AG09309 (cell line): Measurements from ENCODE around the gene CCM2L.

Source experiments
- DNase-seq: peaks from one replicate; pipeline ENCODE4 v3.0.0-alpha.2; 2010; ENCODE audit warnings: low read depth
- H3K4me3 ChIP-seq: 2 replicates; pipeline ENCODE4 v1.5.1; 2011; ENCODE audit warnings: mild to moderate bottlenecking, low read depth, low read length, moderate library complexity; ENCODE audit not compliant: control insufficient read depth
- TF ChIP-seq, protein P1 (sequence below): IDR thresholded peaks from 2 replicates; pipeline ENCODE4 v1.5.1; 2011; ENCODE audit warnings: mild to moderate bottlenecking, low read depth, low read length, inconsistent platforms; ENCODE audit not compliant: insufficient read depth, control insufficient read depth; ENCODE audit errors: missing control alignments

CCM2L gene

DNA sequence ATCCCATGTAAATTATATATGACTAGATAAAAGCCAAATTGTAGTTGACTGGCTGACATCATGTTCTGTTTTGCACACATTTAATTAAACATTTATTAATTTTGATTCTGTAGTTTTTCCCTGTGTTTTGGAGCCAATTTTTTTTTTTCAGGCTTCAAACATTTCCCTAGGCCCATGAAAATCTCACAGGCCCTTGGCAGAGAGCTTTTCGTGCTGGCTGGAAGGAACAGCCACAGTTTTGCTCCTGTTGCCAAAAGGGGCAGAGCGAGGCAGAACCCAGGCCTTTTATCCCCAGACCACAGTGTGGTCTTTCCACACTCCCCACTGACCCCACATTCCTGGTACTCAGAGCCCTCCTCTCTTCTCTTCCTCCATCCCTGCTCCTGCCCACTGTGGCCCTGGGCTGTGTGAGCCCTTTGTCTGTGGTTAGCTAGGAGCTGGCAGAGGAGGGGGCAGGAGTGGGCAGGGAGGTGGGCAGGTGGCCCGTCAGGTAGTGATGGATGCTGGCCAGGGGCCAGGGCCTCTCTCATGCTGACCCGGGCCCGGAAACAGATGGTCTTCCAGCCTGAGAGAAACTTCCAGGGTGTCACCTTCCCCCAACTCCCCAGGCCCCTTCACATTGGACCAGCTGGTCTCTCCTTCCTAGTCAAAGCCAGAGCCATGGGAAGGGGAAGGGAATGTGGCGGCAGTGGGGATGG lies 19.4 kb upstream of the CCM2L start:
- TF ChIP-seq, protein P1, sequence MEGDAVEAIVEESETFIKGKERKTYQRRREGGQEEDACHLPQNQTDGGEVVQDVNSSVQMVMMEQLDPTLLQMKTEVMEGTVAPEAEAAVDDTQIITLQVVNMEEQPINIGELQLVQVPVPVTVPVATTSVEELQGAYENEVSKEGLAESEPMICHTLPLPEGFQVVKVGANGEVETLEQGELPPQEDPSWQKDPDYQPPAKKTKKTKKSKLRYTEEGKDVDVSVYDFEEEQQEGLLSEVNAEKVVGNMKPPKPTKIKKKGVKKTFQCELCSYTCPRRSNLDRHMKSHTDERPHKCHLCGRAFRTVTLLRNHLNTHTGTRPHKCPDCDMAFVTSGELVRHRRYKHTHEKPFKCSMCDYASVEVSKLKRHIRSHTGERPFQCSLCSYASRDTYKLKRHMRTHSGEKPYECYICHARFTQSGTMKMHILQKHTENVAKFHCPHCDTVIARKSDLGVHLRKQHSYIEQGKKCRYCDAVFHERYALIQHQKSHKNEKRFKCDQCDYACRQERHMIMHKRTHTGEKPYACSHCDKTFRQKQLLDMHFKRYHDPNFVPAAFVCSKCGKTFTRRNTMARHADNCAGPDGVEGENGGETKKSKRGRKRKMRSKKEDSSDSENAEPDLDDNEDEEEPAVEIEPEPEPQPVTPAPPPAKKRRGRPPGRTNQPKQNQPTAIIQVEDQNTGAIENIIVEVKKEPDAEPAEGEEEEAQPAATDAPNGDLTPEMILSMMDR: no peak
- no peak for DNase-seq
- no peak overlapping the region for H3K4me3 ChIP-seq

DNA sequence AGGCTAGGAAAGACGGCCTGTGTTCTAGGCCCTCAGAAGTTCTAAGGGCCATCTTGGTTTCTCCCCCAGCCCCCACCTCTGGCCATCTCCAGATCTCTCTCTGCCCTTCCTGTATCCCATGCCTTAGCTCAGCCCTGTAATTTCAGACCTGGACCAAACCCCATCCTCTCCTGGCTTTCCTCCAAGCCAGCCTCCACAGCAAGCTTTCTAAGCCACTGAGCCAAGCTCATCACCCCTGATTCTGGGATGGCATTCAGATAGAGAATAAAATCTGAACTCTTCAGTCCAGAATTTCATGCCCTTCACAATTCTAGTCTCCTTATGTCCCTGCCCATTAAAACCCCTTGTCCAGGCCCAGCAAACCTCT lies 18.9 kb upstream of the CCM2L start:
- H3K4me3 ChIP-seq: no peak overlapping the region
- TF ChIP-seq, protein P1: no peak
- no peak for DNase-seq

DNA sequence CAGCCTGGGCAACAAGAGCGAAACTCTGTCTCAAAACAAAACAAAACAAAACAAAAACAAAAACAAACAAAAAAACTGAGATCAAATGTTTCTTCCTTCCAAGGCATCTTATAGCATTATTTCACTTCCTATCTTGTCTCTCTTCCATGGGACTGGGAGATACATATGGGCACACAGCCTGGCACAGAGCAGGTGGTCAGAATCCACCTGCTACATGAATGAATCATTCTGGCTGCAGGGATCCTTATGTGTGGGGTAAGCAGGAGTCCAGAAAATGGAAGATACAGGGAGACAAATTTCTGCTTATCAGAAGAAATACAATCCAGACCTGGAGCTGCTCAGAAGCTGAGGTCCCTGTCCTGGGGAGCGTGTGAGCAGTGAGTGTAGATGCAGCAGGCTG lies 18.2 kb upstream of the CCM2L start:
- TF ChIP-seq, protein P1: no peak
- no peak for DNase-seq

DNA sequence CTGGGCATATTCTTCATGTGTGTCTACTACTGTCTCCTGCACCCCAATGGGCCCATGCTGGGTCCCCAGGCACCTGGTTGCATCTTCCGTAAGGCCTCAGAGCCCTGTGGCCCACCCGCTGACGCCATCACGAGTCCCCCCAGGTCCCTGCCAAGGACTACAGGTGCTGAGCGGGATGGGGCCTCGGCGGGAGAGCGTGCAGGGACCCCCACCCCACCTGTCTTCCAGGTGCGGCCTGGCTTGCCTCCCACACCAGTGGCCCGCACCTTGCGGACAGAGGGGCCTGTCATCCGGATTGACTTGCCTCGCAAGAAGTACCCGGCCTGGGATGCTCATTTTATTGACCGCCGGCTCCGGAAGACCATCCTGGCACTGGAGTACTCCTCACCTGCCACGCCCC lies 13.2 kb upstream of the CCM2L start:
- H3K4me3 ChIP-seq: no peak overlapping the region
- TF ChIP-seq, protein P1: no peak
- no peak for DNase-seq

More for the DNA sequence above, 18.2 kb upstream of the CCM2L start:
- H3K4me3 ChIP-seq: no peak overlapping the region

DNA sequence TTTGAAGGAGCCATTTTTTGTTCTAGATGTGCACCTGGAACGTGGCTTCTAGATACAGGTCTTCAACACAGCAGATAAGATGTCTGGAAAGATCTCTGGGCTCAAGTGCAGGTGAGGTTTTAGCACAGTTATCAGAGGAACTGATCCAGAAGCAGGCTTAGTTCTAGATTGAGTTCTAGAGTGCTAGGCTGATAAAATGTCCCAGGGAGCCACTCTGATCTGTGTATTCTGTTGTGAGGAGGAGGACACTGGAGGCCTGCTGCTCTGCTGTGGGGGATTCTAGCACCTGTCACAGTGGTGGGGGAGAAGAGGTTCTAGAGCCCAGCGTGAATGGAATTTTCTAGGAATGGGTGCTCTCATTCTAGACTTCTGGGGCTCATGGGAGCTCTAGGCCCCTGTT lies 12.0 kb upstream of the CCM2L start:
- DNase-seq: no peak
- TF ChIP-seq, protein P1: no peak
- no peak overlapping the region for H3K4me3 ChIP-seq

DNA sequence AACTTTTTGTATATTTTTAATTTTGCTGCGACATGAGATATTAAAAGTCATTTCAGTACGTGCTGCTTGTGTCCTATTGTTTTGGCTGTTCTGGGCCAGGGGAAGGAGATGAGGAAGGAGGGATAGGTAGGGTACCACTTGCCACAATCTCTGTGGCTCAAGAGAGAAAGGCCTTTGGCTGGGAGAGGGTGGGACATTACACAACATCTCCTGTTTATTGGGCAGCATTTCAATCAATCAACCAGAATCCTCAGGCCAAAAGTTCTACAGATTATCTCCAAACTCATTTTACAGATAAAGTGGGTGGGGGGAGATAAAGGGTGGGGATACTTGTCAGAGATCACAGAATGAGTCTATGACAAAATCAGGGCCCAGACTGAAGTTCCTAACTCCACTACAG lies 6.9 kb upstream of the CCM2L start:
- DNase-seq: no peak
- TF ChIP-seq, protein P1: no peak
- H3K4me3 ChIP-seq: no peak overlapping the region
